K562 (cell line): Measurements from ENCODE around the gene DRD2. TPM values are rescaled to one million over a fixed set of nuclear protein-coding genes. Genes with fewer than 3 reads are reported as not detected.

Experiments used
- ATAC-seq: fragments of 200-7000 bp; cut with Tn5 transposase; 3 replicates; pipeline ENCODE4 v1.9.1; 2020; ENCODE audit warnings: moderate library complexity
- BruUV-seq: library from RNA; stranded (reverse); fragments of 400-500 nt; replicated peaks from 2 replicates; lab custom pipeline; 2021; lab: Mats Ljungman, UMichigan
- CTCF ChIA-PET: fragments of 300-600 bp; formaldehyde crosslinking; extraction: SDS; loops from one replicate; lab custom pipeline; 2021; ENCODE audit warnings: low intra/inter-chr PET ratio; lab: Yijun Ruan, JAX
- POLR2A ChIA-PET: fragments of 300-600, 350-650 bp; sonication (Branson Sonifier 250); formaldehyde crosslinking; extraction: SDS; loops from one replicate; lab custom pipeline; 2021; ENCODE audit warnings: antibody characterized with exemption, inconsistent platforms; lab: Yijun Ruan, JAX
- DNase-seq, 4 experiments: peaks; one replicate each; pipeline versions ENCODE4 v3.0.0 to v3.0.0-alpha.2; 2011 to 2018; ENCODE audit warnings: low spot score in 3 of 4, mixed read lengths in 3 of 4; ENCODE audit errors: extremely low read depth in 1 of 4
- FAIRE-seq: peaks from 2 replicates; lab custom pipeline; 2011; peaks lifted over from hg19 to GRCh38; lab: Jason Lieb, UNC
- H2AFZ ChIP-seq: 2 replicates; pipeline ENCODE4 v1.6.0; 2011; ENCODE audit warnings: low read depth, low read length, control low read depth, inconsistent platforms
- H3K27ac ChIP-seq: fragments of 200-600 bp; 3 replicates; pipeline ENCODE4 v1.8.0; 2011; ENCODE audit warnings: low read depth, mild to moderate bottlenecking, control low read depth, inconsistent platforms, low read length, moderate library complexity, mixed read lengths; ENCODE audit errors: extremely low read depth
- H3K27me3 ChIP-seq, 2 experiments: fragments of 300-600 bp in 1 of 2; 2 replicates in 1 of 2; 3 replicates in 1 of 2; pipeline versions ENCODE4 v1.6.0 to v1.8.0; 2011; ENCODE audit warnings: inconsistent platforms in 2 of 2, low read length in 2 of 2, mild to moderate bottlenecking in 1 of 2, mixed read lengths in 1 of 2, moderate library complexity in 1 of 2; ENCODE audit not compliant: control insufficient read depth in 2 of 2, insufficient read depth in 2 of 2
- H3K36me3 ChIP-seq: fragments of 300-600 bp; 3 replicates; pipeline ENCODE4 v1.8.0; 2011; ENCODE audit warnings: mild to moderate bottlenecking, low read length, inconsistent platforms; ENCODE audit not compliant: control insufficient read depth, insufficient read depth
- H3K4me1 ChIP-seq, 2 experiments: fragments of 200-600 bp in 1 of 2; replicated peaks in 1 of 2; 2 replicates in 1 of 2; 3 replicates in 1 of 2; pipeline versions ENCODE4 v1.5.1 to v1.8.0; 2011; ENCODE audit warnings: inconsistent platforms in 2 of 2, low read length in 2 of 2, mild to moderate bottlenecking in 1 of 2, mixed read lengths in 1 of 2, moderate library complexity in 1 of 2; ENCODE audit not compliant: control insufficient read depth in 2 of 2, insufficient read depth in 2 of 2
- H3K4me2 ChIP-seq: 2 replicates; pipeline ENCODE4 v1.6.1; 2011; ENCODE audit warnings: low read length, control low read depth, inconsistent platforms, mixed read lengths; ENCODE audit not compliant: insufficient read depth
- H3K4me3 ChIP-seq: fragments of 200-600 bp; sonication (generic), shearing (Covaris generic); 2 replicates; pipeline ENCODE4 v1.5.1; 2016; ENCODE audit warnings: control low read depth, inconsistent platforms
- H3K79me2 ChIP-seq: fragments of 200-600 bp; 3 replicates; pipeline ENCODE4 v1.8.0; 2011; ENCODE audit warnings: low read length, inconsistent platforms; ENCODE audit not compliant: control insufficient read depth, insufficient read depth
- H3K9ac ChIP-seq, 2 experiments: 2 replicates each; pipeline versions ENCODE4 v1.6.0 to v1.6.1; 2011; ENCODE audit warnings: low read depth in 2 of 2, low read length in 2 of 2, control low read depth in 1 of 2, inconsistent platforms in 1 of 2, mild to moderate bottlenecking in 1 of 2, mixed read lengths in 1 of 2; ENCODE audit not compliant: insufficient read depth in 1 of 2
- H3K9me1 ChIP-seq: one replicate; pipeline ENCODE4 v1.6.0; 2011; ENCODE audit warnings: inconsistent platforms, mild to moderate bottlenecking, low read length, moderate library complexity; ENCODE audit not compliant: control insufficient read depth, insufficient read depth
- H3K9me3 ChIP-seq: replicated peaks from 2 replicates; pipeline ENCODE4 v1.5.1; 2011; ENCODE audit warnings: low read depth, low read length, inconsistent platforms; ENCODE audit not compliant: control insufficient read depth, insufficient read depth
- H4K20me1 ChIP-seq: replicated peaks from 2 replicates; pipeline ENCODE4 v1.6.1; 2011; ENCODE audit warnings: low read length, inconsistent platforms, mixed read lengths; ENCODE audit not compliant: control insufficient read depth, insufficient read depth
- E2F1 ChIP-seq: sonication (generic); formaldehyde crosslinking; IDR thresholded peaks from 2 replicates; pipeline ENCODE4 v1.8.1; 2023; ENCODE audit warnings: mild to moderate bottlenecking, missing genetic modification reagents, moderate library complexity
- IRF2 ChIP-seq: sonication (generic); formaldehyde crosslinking; IDR thresholded peaks from 2 replicates; pipeline ENCODE4 v1.8.1; 2022; ENCODE audit warnings: mild to moderate bottlenecking, missing genetic modification reagents
- KLF16 ChIP-seq: IDR thresholded peaks from 2 replicates; pipeline ENCODE4 v1.6.1; 2016; ENCODE audit warnings: antibody characterized with exemption
- NCOA4 ChIP-seq: fragments of 450-650 bp; IDR thresholded peaks from 2 replicates; pipeline ENCODE4 v1.6.1; 2018; ENCODE audit warnings: mild to moderate bottlenecking; ENCODE audit not compliant: partially characterized antibody
- ZNF143 ChIP-seq: sonication (generic); formaldehyde crosslinking; IDR thresholded peaks from 2 replicates; pipeline ENCODE4 v1.9.0; 2022; ENCODE audit warnings: mild to moderate bottlenecking, missing genetic modification reagents
- ZNF146 ChIP-seq: IDR thresholded peaks from one replicate; pipeline ENCODE4 v1.6.1; 2018; ENCODE audit warnings: missing compliant biosample characterization; ENCODE audit not compliant: unreplicated experiment
- WGBS: fragments of 100-300 bp; shearing (Covaris generic); methylation state at CpG from one replicate; pipeline ENCODE4 v1.1.6; 2016; ENCODE audit warnings: low coverage, mixed read lengths; ENCODE audit not compliant: insufficient coverage; ENCODE audit errors: missing lambda C conversion rate; 5-methylcytosine and 5-hydroxymethylcytosine counted together
- in situ Hi-C: fragments of 300-500 bp; cut with MboI; formaldehyde crosslinking; loops from 4 replicates; pipeline ENCODE4 v1.15.0; 2018; ENCODE audit warnings: inconsistent platforms, mixed read lengths
- intact Hi-C: fragments of 100-400 bp; cut with micrococcal nuclease; formaldehyde crosslinking; loops from 2 replicates; pipeline ENCODE4 v1.14.2; 2022
- polyA plus RNA-seq, 8 experiments: library from polyadenylated mRNA; depleted of rRNA in 4 of 8; stranded (reverse) in 5 of 8; unstranded in 3 of 8; fragments of >200 nt; fragmentation: Nextera tagmentation in 2 of 8; fragmentation: Illumina TruSeq in 1 of 8; extraction: Ambion mirVana in 2 of 8; extraction: Trizol in 1 of 8; gene quantifications; 2 replicates each; pipeline versions ENCODE4 v1.2.1 to v1.2.3, GENCODE V29; 2011 to 2014; ENCODE audit warnings: inconsistent platforms in 1 of 8, missing spikeins in 1 of 8
- total RNA-seq, 7 experiments: library from RNA; depleted of rRNA in 6 of 7; stranded (reverse); fragments of >200 nt in 6 of 7; fragmentation: Illumina TruSeq in 2 of 7; extraction: Trizol in 2 of 7; gene quantifications; 2 replicates each; pipeline versions ENCODE4 v1.2.1 to v1.2.3, GENCODE V29; 2011 to 2021; ENCODE audit warnings: low replicate concordance in 1 of 7
- TF ChIP-seq, protein P1 (sequence below): sonication (generic); formaldehyde crosslinking; IDR thresholded peaks from 2 replicates; pipeline ENCODE4 v1.8.1; 2023; ENCODE audit warnings: mild to moderate bottlenecking, missing genetic modification reagents
- TF ChIP-seq, protein P2 (sequence below): fragments of 250-450 bp; sonication (Bioruptor Pico); IDR thresholded peaks from 2 replicates; pipeline ENCODE4 v1.6.1; 2021; ENCODE audit warnings: mild to moderate bottlenecking
- TF ChIP-seq, protein P3 (sequence below): IDR thresholded peaks from 3 replicates; pipeline ENCODE4 v1.6.1; 2011; ENCODE audit warnings: borderline replicate concordance, mild to moderate bottlenecking, moderate library complexity; ENCODE audit not compliant: insufficient read length; ENCODE audit errors: extremely low read depth

Gene DRD2
- total and polyA plus RNA-seq, 9 of the 15 experiments (the other 6 are each of a cell fraction or from before 2014, with no cell fraction given): not detected

DNA sequence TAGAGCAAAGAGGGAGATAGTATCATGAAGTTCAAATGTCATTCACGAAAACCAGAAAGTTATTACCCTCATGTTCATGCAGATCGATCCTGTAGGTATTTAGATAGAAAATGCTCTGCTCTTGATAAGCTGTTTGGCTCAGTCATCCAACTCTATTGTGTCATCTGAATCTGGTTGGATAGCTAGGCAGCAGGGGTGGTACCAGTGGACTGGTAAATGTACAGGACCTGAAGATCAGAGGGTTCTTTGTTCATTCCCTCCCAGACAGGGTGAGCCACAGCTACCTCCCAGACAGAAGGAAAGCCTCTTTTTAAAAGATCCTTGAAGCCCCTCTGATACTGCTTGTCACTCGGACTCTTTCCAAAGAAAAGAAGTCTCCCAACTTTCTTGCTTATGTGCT lies 29.8 kb upstream of the DRD2 start:
- in situ Hi-C loops: no loop called here
- ATAC-seq: no peak
- Histone ChIP-seq H3K36me3 (no peaks in the 10 kb centered on the region), H3K9me3 (no peaks in the 10 kb centered on the region), H3K9me1 (no peaks in the 10 kb centered on the region), H4K20me1 (no peaks in the 10 kb centered on the region), H2AFZ (no peak overlapping the region)
- CTCF ChIA-PET: no interaction called here
- DNase-seq: no peak
- TF ChIP-seq E2F1 (CRISPR knock-in tag) (no peak), IRF2 (CRISPR knock-in tag) (no peak), ZNF143 (no peak), NCOA4 (no peak), ZNF146 (no peak), KLF16 (no peak)
- TF ChIP-seq, protein P1, sequence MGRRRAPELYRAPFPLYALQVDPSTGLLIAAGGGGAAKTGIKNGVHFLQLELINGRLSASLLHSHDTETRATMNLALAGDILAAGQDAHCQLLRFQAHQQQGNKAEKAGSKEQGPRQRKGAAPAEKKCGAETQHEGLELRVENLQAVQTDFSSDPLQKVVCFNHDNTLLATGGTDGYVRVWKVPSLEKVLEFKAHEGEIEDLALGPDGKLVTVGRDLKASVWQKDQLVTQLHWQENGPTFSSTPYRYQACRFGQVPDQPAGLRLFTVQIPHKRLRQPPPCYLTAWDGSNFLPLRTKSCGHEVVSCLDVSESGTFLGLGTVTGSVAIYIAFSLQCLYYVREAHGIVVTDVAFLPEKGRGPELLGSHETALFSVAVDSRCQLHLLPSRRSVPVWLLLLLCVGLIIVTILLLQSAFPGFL (CRISPR knock-in tag): no peak
- TF ChIP-seq, protein P2, sequence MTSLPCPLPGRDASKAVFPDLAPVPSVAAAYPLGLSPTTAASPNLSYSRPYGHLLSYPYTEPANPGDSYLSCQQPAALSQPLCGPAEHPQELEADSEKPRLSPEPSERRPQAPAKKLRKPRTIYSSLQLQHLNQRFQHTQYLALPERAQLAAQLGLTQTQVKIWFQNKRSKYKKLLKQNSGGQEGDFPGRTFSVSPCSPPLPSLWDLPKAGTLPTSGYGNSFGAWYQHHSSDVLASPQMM (CRISPR knock-in tag): no peak
- TF ChIP-seq, protein P3, sequence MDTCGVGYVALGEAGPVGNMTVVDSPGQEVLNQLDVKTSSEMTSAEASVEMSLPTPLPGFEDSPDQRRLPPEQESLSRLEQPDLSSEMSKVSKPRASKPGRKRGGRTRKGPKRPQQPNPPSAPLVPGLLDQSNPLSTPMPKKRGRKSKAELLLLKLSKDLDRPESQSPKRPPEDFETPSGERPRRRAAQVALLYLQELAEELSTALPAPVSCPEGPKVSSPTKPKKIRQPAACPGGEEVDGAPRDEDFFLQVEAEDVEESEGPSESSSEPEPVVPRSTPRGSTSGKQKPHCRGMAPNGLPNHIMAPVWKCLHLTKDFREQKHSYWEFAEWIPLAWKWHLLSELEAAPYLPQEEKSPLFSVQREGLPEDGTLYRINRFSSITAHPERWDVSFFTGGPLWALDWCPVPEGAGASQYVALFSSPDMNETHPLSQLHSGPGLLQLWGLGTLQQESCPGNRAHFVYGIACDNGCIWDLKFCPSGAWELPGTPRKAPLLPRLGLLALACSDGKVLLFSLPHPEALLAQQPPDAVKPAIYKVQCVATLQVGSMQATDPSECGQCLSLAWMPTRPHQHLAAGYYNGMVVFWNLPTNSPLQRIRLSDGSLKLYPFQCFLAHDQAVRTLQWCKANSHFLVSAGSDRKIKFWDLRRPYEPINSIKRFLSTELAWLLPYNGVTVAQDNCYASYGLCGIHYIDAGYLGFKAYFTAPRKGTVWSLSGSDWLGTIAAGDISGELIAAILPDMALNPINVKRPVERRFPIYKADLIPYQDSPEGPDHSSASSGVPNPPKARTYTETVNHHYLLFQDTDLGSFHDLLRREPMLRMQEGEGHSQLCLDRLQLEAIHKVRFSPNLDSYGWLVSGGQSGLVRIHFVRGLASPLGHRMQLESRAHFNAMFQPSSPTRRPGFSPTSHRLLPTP: no peak
- TF ChIP-seq, all 486 proteins: peak for 0
- H3K4me3 ChIP-seq: no peak overlapping the region
- POLR2A ChIA-PET: no interaction called here
- no peaks in the 10 kb centered on the region for H3K79me2 ChIP-seq
- no TSS peak for BruUV-seq
- WGBS: 0% methylated on average over 3 of the region's 3 CpGs
- H3K4me1 ChIP-seq: no peaks in the 10 kb centered on the region
- H3K4me2 ChIP-seq: no peak overlapping the region
- H3K27ac ChIP-seq: no peak overlapping the region
- peaks cover 5 to 12% of the 10 kb centered on the region in 2 experiments; a peak in 4 of 5 replicates for H3K27me3 ChIP-seq
- no peak for FAIRE-seq
- intact Hi-C loops: no loop called here
- no peak overlapping the region for H3K9ac ChIP-seq
